Skin epidermis (tissue), 12 donors: ENCODE measurements around the gene MGME1.

Experiments
- H3K27ac ChIP-seq, 21 experiments: fragments of 200-600 bp; sonication (generic) in 11 of 21; one replicate each; pipeline ENCODE4 v1.5.0; 2020; ENCODE audit warnings: mild to moderate bottlenecking in 3 of 21, inconsistent platforms in 2 of 21, moderate library complexity in 2 of 21
- H3K4me3 ChIP-seq, 7 experiments: fragments of 200-600 bp; sonication (generic) in 2 of 7; one replicate each; pipeline ENCODE4 v1.5.0; 2020; ENCODE audit warnings: inconsistent platforms in 2 of 7, mild to moderate bottlenecking in 2 of 7, moderate library complexity in 1 of 7

Gene MGME1

GRCh38 chr20:17939622-17940223 lies 29.1 kb upstream of the MGME1 start:
- H3K4me3 ChIP-seq = no peak overlapping the region
- no peak overlapping the region for H3K27ac ChIP-seq

GRCh38 chr20:17940224-17940971 lies 28.4 kb upstream of the MGME1 start:
- Histone ChIP-seq H3K27ac (no peak overlapping the region), H3K4me3 (no peak overlapping the region)

GRCh38 chr20:17941087-17941825 lies 27.6 kb upstream of the MGME1 start:
- H3K27ac ChIP-seq = no peak overlapping the region

GRCh38 chr20:17941826-17942196 lies 27.0 kb upstream of the MGME1 start:
- Histone ChIP-seq H3K27ac (no peak overlapping the region), H3K4me3 (no peak overlapping the region)

More at GRCh38 chr20:17941087-17941825, 27.6 kb upstream of the MGME1 start:
- H3K4me3 ChIP-seq = no peak overlapping the region

GRCh38 chr20:17943343-17943742 lies 25.5 kb upstream of the MGME1 start:
- Histone ChIP-seq H3K27ac (no peak overlapping the region), H3K4me3 (no peak overlapping the region)

GRCh38 chr20:17944854-17945474 lies 23.9 kb upstream of the MGME1 start:
- Histone ChIP-seq H3K27ac (no peak overlapping the region), H3K4me3 (no peak overlapping the region)

GRCh38 chr20:17946040-17946439 lies 22.8 kb upstream of the MGME1 start:
- H3K27ac ChIP-seq = no peak overlapping the region
- no peak overlapping the region for H3K4me3 ChIP-seq

GRCh38 chr20:17946572-17947473 lies 22.0 kb upstream of the MGME1 start:
- Histone ChIP-seq H3K4me3 (no peak overlapping the region), H3K27ac (no peak overlapping the region)

GRCh38 chr20:17947474-17947815 lies 21.4 kb upstream of the MGME1 start:
- no peak overlapping the region for H3K4me3 ChIP-seq
- H3K27ac ChIP-seq = no peak overlapping the region

GRCh38 chr20:17948442-17948841 lies 20.4 kb upstream of the MGME1 start:
- no peak overlapping the region for H3K27ac ChIP-seq

GRCh38 chr20:17949899-17950298 lies 18.9 kb upstream of the MGME1 start:
- no peak overlapping the region for H3K4me3 ChIP-seq
- no peak overlapping the region for H3K27ac ChIP-seq

More at GRCh38 chr20:17948442-17948841, 20.4 kb upstream of the MGME1 start:
- H3K4me3 ChIP-seq = no peak overlapping the region

GRCh38 chr20:17950670-17951069 lies 18.1 kb upstream of the MGME1 start:
- Histone ChIP-seq H3K27ac (no peak overlapping the region), H3K4me3 (no peak overlapping the region)

- Histone ChIP-seq H3K27ac (no peak overlapping the region), H3K4me3 (no peak overlapping the region)
These were observed 17.5 kb upstream of the MGME1 start for GRCh38 chr20:17951323-17951722.

GRCh38 chr20:17952692-17953684 lies 15.8 kb upstream of the MGME1 start:
- H3K27ac ChIP-seq = no peak overlapping the region
- H3K4me3 ChIP-seq = no peak overlapping the region

- Histone ChIP-seq H3K27ac (no peak overlapping the region), H3K4me3 (no peak overlapping the region)
These were observed 14.9 kb upstream of the MGME1 start for GRCh38 chr20:17953935-17954334.

- H3K4me3 ChIP-seq = no peak overlapping the region
- H3K27ac ChIP-seq = peak overlapping the region in 1 of 21 experiments; percentile 16
These were observed 13.5 kb upstream of the MGME1 start for GRCh38 chr20:17955302-17955701.

GRCh38 chr20:17956099-17956685 lies 12.6 kb upstream of the MGME1 start:
- Histone ChIP-seq H3K27ac (peak overlapping the region in 2 of 21 experiments; percentile 16 to 41), H3K4me3 (no peak overlapping the region)
